Stromal cell of bone marrow (primary cell): ENCODE results near the gene PRKN.

ENCODE experiments used
- DNase-seq: peaks from one replicate; pipeline ENCODE4 v3.0.0-alpha.2; 2012; ENCODE audit warnings: low read depth

Gene PRKN

GRCh38 chr6:161487217-161487531 lies 1240.4 kb downstream of the PRKN start:
- no peak for DNase-seq

GRCh38 chr6:161486361-161487216 lies 1241.0 kb downstream of the PRKN start:
- no peak for DNase-seq

- no peak for DNase-seq
Observed at GRCh38 chr6:161482517-161482858, 1245.1 kb downstream of the PRKN start.

GRCh38 chr6:161481786-161482516 lies 1245.6 kb downstream of the PRKN start:
- no peak for DNase-seq

- DNase-seq: no peak
Observed at GRCh38 chr6:161480421-161481155, 1247.0 kb downstream of the PRKN start.

GRCh38 chr6:161479376-161479775 lies 1248.2 kb downstream of the PRKN start:
- DNase-seq: no peak

- DNase-seq: no peak
Observed at GRCh38 chr6:161477876-161478425, 1249.6 kb downstream of the PRKN start.

- DNase-seq: no peak
Observed at GRCh38 chr6:161476711-161477110, 1250.9 kb downstream of the PRKN start.

GRCh38 chr6:161465403-161465802 lies 1262.2 kb downstream of the PRKN start:
- DNase-seq: no peak

GRCh38 chr6:161463071-161463470 lies 1264.5 kb downstream of the PRKN start:
- no peak for DNase-seq

- DNase-seq: no peak
Observed at GRCh38 chr6:161462148-161462547, 1265.4 kb downstream of the PRKN start.

- no peak for DNase-seq
Observed at GRCh38 chr6:161459008-161459615, 1268.5 kb downstream of the PRKN start.

- no peak for DNase-seq
Observed at GRCh38 chr6:161458201-161458951, 1269.2 kb downstream of the PRKN start.

GRCh38 chr6:161455848-161456247 lies 1271.7 kb downstream of the PRKN start:
- DNase-seq: no peak

- no peak for DNase-seq
Observed at GRCh38 chr6:161453558-161453957, 1274.0 kb downstream of the PRKN start.

GRCh38 chr6:161452241-161452640 lies 1275.3 kb downstream of the PRKN start:
- no peak for DNase-seq

- no peak for DNase-seq
Observed at GRCh38 chr6:161449521-161449920, 1278.0 kb downstream of the PRKN start.

GRCh38 chr6:161446949-161447348 lies 1280.6 kb downstream of the PRKN start:
- no peak for DNase-seq

GRCh38 chr6:161446296-161446925 lies 1281.2 kb downstream of the PRKN start:
- DNase-seq: no peak

- no peak for DNase-seq
Observed at GRCh38 chr6:161445021-161445799, 1282.4 kb downstream of the PRKN start.
